ENCODE results near the gene EPB41L1.
"Not testable (repeated sequence)": the region's sequence is repeated elsewhere in the genome, so short reads cannot be mapped to it uniquely, and the experiment has no call there.

The EPB41L1 gene

DNA sequence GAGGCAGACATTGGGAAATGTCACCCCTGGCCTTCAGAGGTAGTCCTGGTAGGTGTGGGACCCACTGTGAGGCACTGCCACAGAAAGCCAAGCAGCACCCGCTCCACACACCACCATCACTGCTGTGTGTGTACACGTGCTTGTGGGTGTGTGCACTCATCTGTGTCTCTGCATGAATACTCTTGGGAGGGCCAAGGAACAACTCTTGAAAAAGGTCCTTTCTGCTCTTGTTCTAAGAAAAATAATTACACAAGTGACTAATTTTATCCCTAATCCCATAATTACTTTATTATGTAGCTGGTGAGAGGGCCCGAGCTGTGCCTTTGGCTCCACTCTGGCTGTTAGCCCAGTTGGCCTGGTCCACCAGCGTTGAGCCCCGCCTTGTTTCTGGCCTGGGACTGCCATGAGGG lies 21.7 kb upstream of the EPB41L1 start:
- intact Hi-C loops (cut with DNase I; ENCODE audit: low total_unique reads) = no loop called here

DNA sequence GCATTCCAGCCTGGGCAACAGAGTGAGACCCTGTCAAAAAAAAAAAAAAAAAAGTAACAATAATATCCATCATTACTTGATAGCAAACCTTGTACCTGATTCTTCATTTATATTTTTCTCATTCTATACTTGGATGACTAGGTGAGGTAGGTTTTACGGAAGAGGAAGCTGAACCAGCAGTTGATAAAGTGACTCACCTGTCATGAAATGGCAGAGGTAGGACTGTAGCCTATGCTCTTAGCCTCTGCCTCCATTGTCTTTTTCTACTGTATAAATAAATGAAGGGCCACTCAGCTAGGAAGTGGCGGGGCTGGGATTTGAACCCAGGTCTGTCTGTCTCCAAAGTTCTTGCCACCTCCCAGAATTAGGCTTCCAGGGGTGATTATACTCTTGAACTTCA lies 20.7 kb upstream of the EPB41L1 start:
- Histone ChIP-seq H3K36me3 (no peaks in the 10 kb centered on the region), H3K27me3 (no peaks in the 10 kb centered on the region), H3K9me3 (no peaks in the 10 kb centered on the region), H3K4me1 (no peaks in the 10 kb centered on the region), H3K27ac (no peak overlapping the region), H3K4me3 (no peak overlapping the region)
- no peak for DNase-seq
- intact Hi-C loops (cut with DNase I; ENCODE audit: low total_unique reads) = no loop called here
- no peak for TF ChIP-seq CTCF (IDR thresholded peaks at IDR 0.05)

More for the DNA sequence above, 21.7 kb upstream of the EPB41L1 start:
- H3K4me1 ChIP-seq = peaks cover 0 to 7% (median 0%) of the 10 kb centered on the region in 4 donors
- no peak overlapping the region for H3K4me3 ChIP-seq
- no peaks in the 10 kb centered on the region for H3K36me3 ChIP-seq
- no peak overlapping the region for H3K27ac ChIP-seq
- H3K27me3 ChIP-seq = no peaks in the 10 kb centered on the region
- no peaks in the 10 kb centered on the region for H3K9me3 ChIP-seq
- TF ChIP-seq CTCF (IDR thresholded peaks at IDR 0.05) = no peak
- DNase-seq = no peak

DNA sequence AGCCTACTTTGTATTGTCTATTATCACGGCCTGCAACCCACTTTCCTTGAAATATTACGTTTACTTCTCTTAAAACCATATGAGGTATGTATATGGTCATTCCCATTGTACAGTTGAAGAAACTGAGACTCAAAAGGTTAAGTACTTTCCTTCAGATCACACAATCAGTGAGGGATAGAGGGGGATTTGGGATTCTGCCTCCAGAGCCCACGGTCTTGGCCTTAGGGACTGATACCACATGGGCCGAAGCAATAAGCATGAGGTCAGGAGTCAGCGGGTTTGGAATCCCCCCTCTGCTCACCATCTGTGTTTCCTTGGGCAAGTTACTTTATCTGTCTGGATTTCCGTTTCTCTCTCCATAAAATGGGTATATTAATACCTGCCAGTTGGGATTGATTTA lies 19.4 kb upstream of the EPB41L1 start:
- TF ChIP-seq CTCF (IDR thresholded peaks at IDR 0.05) = no peak
- Histone ChIP-seq H3K4me3 (no peak overlapping the region), H3K4me1 (no peaks in the 10 kb centered on the region), H3K9me3 (no peaks in the 10 kb centered on the region), H3K27ac (no peak overlapping the region), H3K36me3 (no peaks in the 10 kb centered on the region), H3K27me3 (no peaks in the 10 kb centered on the region)
- intact Hi-C loops (cut with DNase I; ENCODE audit: low total_unique reads) = no loop called here
- DNase-seq = no peak

GRCh38 chr20:36135821-36136220 lies 18.7 kb upstream of the EPB41L1 start:
- intact Hi-C loops (cut with DNase I; ENCODE audit: low total_unique reads) = loop anchor here (2.0 kb wide), 1 partner anchor 143 kb away; no protein-coding TSS in a partner anchor
- Histone ChIP-seq H3K36me3 (no peaks in the 10 kb centered on the region), H3K27ac (no peak overlapping the region), H3K9me3 (no peaks in the 10 kb centered on the region), H3K4me1 (no peaks in the 10 kb centered on the region), H3K27me3 (no peaks in the 10 kb centered on the region), H3K4me3 (no peak overlapping the region)
- TF ChIP-seq CTCF (IDR thresholded peaks at IDR 0.05) = no peak
- DNase-seq = no peak

DNA sequence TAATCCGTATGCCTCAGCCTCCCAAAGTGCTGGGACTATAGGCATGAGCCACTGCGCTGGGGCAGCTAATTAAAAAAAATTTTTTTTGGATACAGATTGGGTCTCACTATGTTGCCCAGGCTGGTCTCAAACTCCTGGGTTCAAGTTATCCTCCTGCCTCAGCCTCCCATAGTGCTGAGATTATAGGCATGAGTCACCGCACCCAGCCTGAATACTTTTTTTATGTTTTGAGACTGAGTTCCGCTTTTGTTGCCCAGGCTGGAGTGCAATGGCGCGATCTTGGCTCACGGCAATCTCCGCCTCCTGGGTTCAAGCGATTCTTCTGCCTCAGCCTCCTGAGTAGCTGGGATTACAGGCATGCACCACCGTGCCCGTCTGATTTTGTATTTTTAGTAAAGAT lies 17.2 kb upstream of the EPB41L1 start:
- not testable (repeated sequence) for H3K27me3 ChIP-seq, H3K27ac ChIP-seq, DNase-seq, H3K4me3 ChIP-seq, H3K9me3 ChIP-seq, H3K4me1 ChIP-seq, H3K36me3 ChIP-seq
- intact Hi-C loops (cut with DNase I; ENCODE audit: low total_unique reads) = loop anchor here (2.0 kb wide), 1 partner anchor 145 kb away; no protein-coding TSS in a partner anchor

- Histone ChIP-seq H3K9me3 (no peaks in the 10 kb centered on the region), H3K36me3 (no peaks in the 10 kb centered on the region), H3K4me3 (no peak overlapping the region), H3K27ac (no peak overlapping the region), H3K4me1 (peaks cover 0 to 8% (median 4%) of the 10 kb centered on the region in 4 donors), H3K27me3 (no peaks in the 10 kb centered on the region)
- intact Hi-C loops (cut with DNase I; ENCODE audit: low total_unique reads) = no loop called here
- no peak for DNase-seq
- TF ChIP-seq CTCF (IDR thresholded peaks at IDR 0.05) = no peak
Measured at GRCh38 chr20:36141310-36141709, 13.2 kb upstream of the EPB41L1 start.
